H1 (cell line): Measurements from ENCODE around the gene SLC37A2. TPM values are rescaled to one million over a fixed set of nuclear protein-coding genes. Genes with fewer than 3 reads are reported as not detected.

Experiments
- CTCF ChIA-PET: fragments of 300-600 bp; sonication (Branson Sonifier 250); formaldehyde crosslinking; loops from one replicate; lab custom pipeline; 2021; ENCODE audit not compliant: partially characterized antibody; lab: Charles Lee
- POLR2A ChIA-PET: fragments of 300-600 bp; sonication (Branson Sonifier 250); formaldehyde crosslinking; loops from one replicate; lab custom pipeline; 2021; ENCODE audit warnings: inconsistent platforms; ENCODE audit not compliant: partially characterized antibody; lab: Charles Lee
- DNase-seq, 2 experiments: peaks; one replicate each; pipeline versions ENCODE4 v3.0.0 to v3.0.0-alpha.2; 2010 to 2022; ENCODE audit warnings: low spot score in 2 of 2, low read depth in 1 of 2, mixed read lengths in 1 of 2
- FAIRE-seq: peaks from 2 replicates; lab custom pipeline; 2011; peaks lifted over from hg19 to GRCh38; lab: Jason Lieb, UNC
- H2AFZ ChIP-seq: 2 replicates; pipeline ENCODE4 v1.8.1; 2012; ENCODE audit warnings: low read length, inconsistent platforms
- H2AK5ac ChIP-seq: 2 replicates; pipeline ENCODE4 v1.6.1; 2013; ENCODE audit warnings: low read depth, low read length
- H2BK120ac ChIP-seq: replicated peaks from 2 replicates; pipeline ENCODE3; 2013; ENCODE audit warnings: low read depth, low read length, inconsistent platforms
- H2BK12ac ChIP-seq: 2 replicates; pipeline ENCODE4 v1.6.1; 2013; ENCODE audit warnings: low read depth, low read length
- H2BK15ac ChIP-seq: 2 replicates; pipeline ENCODE4 v1.6.1; 2013; ENCODE audit warnings: low read length
- H2BK20ac ChIP-seq: 2 replicates; pipeline ENCODE4 v1.6.1; 2013; ENCODE audit warnings: low read length
- H2BK5ac ChIP-seq: 2 replicates; pipeline ENCODE4 v1.6.1; 2013; ENCODE audit warnings: low read depth, low read length
- H3K14ac ChIP-seq: 2 replicates; pipeline ENCODE4 v1.6.1; 2013; ENCODE audit warnings: inconsistent platforms; ENCODE audit not compliant: insufficient read length
- H3K18ac ChIP-seq: 2 replicates; pipeline ENCODE4 v1.6.1; 2013; ENCODE audit warnings: low read length; ENCODE audit errors: extremely low read depth
- H3K23ac ChIP-seq: 2 replicates; pipeline ENCODE4 v1.6.1; 2013; ENCODE audit warnings: inconsistent platforms; ENCODE audit not compliant: insufficient read length
- H3K23me2 ChIP-seq: 2 replicates; pipeline ENCODE4 v1.6.1; 2013; ENCODE audit warnings: low read depth, low read length
- H3K27ac ChIP-seq: 2 replicates; pipeline ENCODE4 v1.6.1; 2011; ENCODE audit warnings: low read depth, low read length, inconsistent platforms
- H3K27me3 ChIP-seq, 4 experiments: replicated peaks in 1 of 4; 1 replicate in 1 of 4; 2 replicates in 3 of 4; pipeline versions ENCODE4 v1.6.1 to v1.8.1; 2011 to 2013; ENCODE audit warnings: low read length in 3 of 4, mild to moderate bottlenecking in 3 of 4, inconsistent platforms in 2 of 4, mixed read lengths in 2 of 4, moderate library complexity in 1 of 4; ENCODE audit not compliant: control insufficient read depth in 3 of 4, insufficient read depth in 3 of 4; ENCODE audit errors: extremely low read depth in 1 of 4
- H3K36me3 ChIP-seq, 4 experiments: 2 replicates each; pipeline versions ENCODE4 v1.6.1 to v1.8.1; 2011 to 2013; ENCODE audit warnings: mild to moderate bottlenecking in 4 of 4, low read length in 3 of 4, moderate library complexity in 2 of 4, control low read depth in 1 of 4, inconsistent platforms in 1 of 4; ENCODE audit not compliant: insufficient read depth in 4 of 4, control insufficient read depth in 2 of 4
- H3K4ac ChIP-seq: replicated peaks from 2 replicates; pipeline ENCODE3; 2013; ENCODE audit warnings: low read length, low read depth, mixed read lengths, inconsistent platforms; ENCODE audit not compliant: insufficient read length
- H3K4me1 ChIP-seq, 4 experiments: replicated peaks in 1 of 4; 1 replicate in 1 of 4; 2 replicates in 3 of 4; pipeline versions ENCODE4 v1.6.1 to v1.8.1; 2011 to 2013; ENCODE audit warnings: low read length in 3 of 4, inconsistent platforms in 2 of 4, mixed read lengths in 1 of 4; ENCODE audit not compliant: insufficient read depth in 4 of 4, control insufficient read depth in 3 of 4
- H3K4me2 ChIP-seq, 2 experiments: 2 replicates each; pipeline versions ENCODE4 v1.6.1 to v1.8.1; 2011 to 2013; ENCODE audit warnings: low read depth in 2 of 2, low read length in 2 of 2, control low read depth in 1 of 2, inconsistent platforms in 1 of 2, mild to moderate bottlenecking in 1 of 2; ENCODE audit not compliant: insufficient read depth in 1 of 2
- H3K4me3 ChIP-seq, 4 experiments: fragments of 200-600, 300-600 bp in 1 of 4; sonication (generic), shearing (Covaris generic), sonication (Bioruptor Twin) in 1 of 4; 2 replicates each; pipeline versions ENCODE4 v1.5.1 to v1.8.1; 2011 to 2016; ENCODE audit warnings: low read length in 4 of 4, low read depth in 3 of 4, control low read depth in 2 of 4, inconsistent platforms in 2 of 4, mild to moderate bottlenecking in 2 of 4, mixed read lengths in 1 of 4, moderate library complexity in 1 of 4; ENCODE audit not compliant: insufficient read depth in 2 of 4; ENCODE audit errors: extremely low read depth in 1 of 4
- H3K56ac ChIP-seq: replicated peaks from 2 replicates; pipeline ENCODE3; 2013; ENCODE audit warnings: low read depth, mild to moderate bottlenecking, mixed read lengths, low read length, inconsistent platforms; ENCODE audit not compliant: insufficient read length
- H3K79me1 ChIP-seq: 2 replicates; pipeline ENCODE4 v1.6.1; 2013; ENCODE audit warnings: low read depth, low read length, control low read depth
- H3K79me2 ChIP-seq, 2 experiments: 2 replicates each; pipeline versions ENCODE4 v1.6.1 to v1.8.1; 2012 to 2013; ENCODE audit warnings: low read length in 2 of 2, mild to moderate bottlenecking in 2 of 2, inconsistent platforms in 1 of 2; ENCODE audit not compliant: insufficient read depth in 2 of 2, control insufficient read depth in 1 of 2
- H3K9ac ChIP-seq, 4 experiments: replicated peaks in 1 of 4; 1 replicate in 1 of 4; 2 replicates in 3 of 4; pipeline versions ENCODE4 v1.6.1 to v1.8.1; 2011 to 2013; ENCODE audit warnings: low read depth in 3 of 4, low read length in 3 of 4, control low read depth in 2 of 4, mild to moderate bottlenecking in 2 of 4, moderate library complexity in 2 of 4, inconsistent platforms in 1 of 4; ENCODE audit errors: extremely low read depth in 1 of 4
- H3K9me3 ChIP-seq, 2 experiments: 2 replicates each; pipeline versions ENCODE4 v1.6.1 to v1.8.1; 2012 to 2013; ENCODE audit warnings: mild to moderate bottlenecking in 2 of 2, moderate library complexity in 2 of 2, control low read depth in 1 of 2, inconsistent platforms in 1 of 2, low read depth in 1 of 2, low read length in 1 of 2, mixed read lengths in 1 of 2; ENCODE audit not compliant: insufficient read depth in 2 of 2
- H4K20me1 ChIP-seq, 2 experiments: replicated peaks in 1 of 2; 2 replicates each; pipeline versions ENCODE3 to v1.8.1; 2011 to 2013; ENCODE audit warnings: inconsistent platforms in 2 of 2, low read length in 2 of 2, mild to moderate bottlenecking in 1 of 2; ENCODE audit not compliant: insufficient read depth in 2 of 2, control insufficient read depth in 1 of 2
- H4K5ac ChIP-seq: 2 replicates; pipeline ENCODE4 v1.6.1; 2013; ENCODE audit warnings: low read length, low read depth, mixed read lengths, inconsistent platforms; ENCODE audit not compliant: insufficient read length
- H4K8ac ChIP-seq: 2 replicates; pipeline ENCODE4 v1.8.0; 2013; ENCODE audit warnings: mild to moderate bottlenecking, moderate library complexity, low read length, inconsistent platforms; ENCODE audit not compliant: insufficient read depth; ENCODE audit errors: extremely low read depth
- H4K91ac ChIP-seq: replicated peaks from 2 replicates; pipeline ENCODE3; 2013; ENCODE audit warnings: low read length, mixed read lengths, inconsistent platforms; ENCODE audit not compliant: insufficient read length
- ATF3 ChIP-seq: IDR thresholded peaks from 2 replicates; pipeline ENCODE4 v1.6.1; 2011; ENCODE audit warnings: low read depth, mild to moderate bottlenecking, low read length; ENCODE audit not compliant: insufficient read depth
- CTBP2 ChIP-seq: IDR thresholded peaks from 2 replicates; pipeline ENCODE4 v1.7.0; 2011; ENCODE audit warnings: borderline replicate concordance, mild to moderate bottlenecking, moderate library complexity, mixed read lengths, low read length; ENCODE audit not compliant: insufficient read depth, insufficient read length
- EP300 ChIP-seq, 2 experiments: IDR thresholded peaks; 1 replicate in 1 of 2; 2 replicates in 1 of 2; pipeline ENCODE4 v1.6.1; 2011 to 2012; ENCODE audit warnings: low read depth in 2 of 2, low read length in 2 of 2, mild to moderate bottlenecking in 2 of 2, borderline replicate concordance in 1 of 2, inconsistent platforms in 1 of 2, moderate library complexity in 1 of 2
- FOSL1 ChIP-seq: IDR thresholded peaks from 2 replicates; pipeline ENCODE4 v1.6.1; 2011; ENCODE audit warnings: mild to moderate bottlenecking, low read depth, low read length, moderate library complexity; ENCODE audit not compliant: insufficient read depth
- GABPA ChIP-seq: IDR thresholded peaks from 2 replicates; pipeline ENCODE4 v1.6.1; 2011; ENCODE audit warnings: mild to moderate bottlenecking, low read length, moderate library complexity, borderline replicate concordance; ENCODE audit not compliant: insufficient read depth
- HDAC6 ChIP-seq: IDR thresholded peaks from one replicate; pipeline ENCODE4 v1.7.1; 2012; ENCODE audit warnings: low read depth, mild to moderate bottlenecking, inconsistent platforms, low read length, moderate library complexity
- JUND ChIP-seq: IDR thresholded peaks from 2 replicates; pipeline ENCODE4 v1.6.1; 2011; ENCODE audit warnings: mild to moderate bottlenecking, improper control_type of control experiment, low read length
- PHF8 ChIP-seq: fragments of 200-600 bp; sonication (generic); conservative IDR thresholded peaks from 2 replicates; pipeline ENCODE4 v1.7.1; 2012; ENCODE audit warnings: low read depth, mild to moderate bottlenecking, inconsistent platforms, low read length, moderate library complexity
- POLR2A ChIP-seq, 2 experiments: IDR thresholded peaks; 1 replicate in 1 of 2; 2 replicates in 1 of 2; pipeline ENCODE4 v1.6.1; 2011; ENCODE audit warnings: low read depth in 2 of 2, low read length in 2 of 2, mild to moderate bottlenecking in 2 of 2; ENCODE audit errors: control extremely low read depth in 1 of 2
- RFX5 ChIP-seq: IDR thresholded peaks from 2 replicates; pipeline ENCODE4 v1.6.1; 2011; ENCODE audit warnings: low read depth, low read length, improper control_type of control experiment, borderline replicate concordance
- SRF ChIP-seq: IDR thresholded peaks from 2 replicates; pipeline ENCODE4 v1.6.1; 2011; ENCODE audit warnings: mild to moderate bottlenecking, low read depth, low read length, moderate library complexity
- TAF7 ChIP-seq: optimal IDR thresholded peaks from 2 replicates; pipeline ENCODE3; 2011; ENCODE audit warnings: low read depth, mild to moderate bottlenecking, inconsistent platforms, low read length, moderate library complexity, borderline replicate concordance
- WGBS, 2 experiments: shearing (Covaris generic) in 1 of 2; methylation state at CpG; one replicate each; pipeline versions ENCODE4 v1.1.6 to v1.1.7; 2013 to 2015; ENCODE audit warnings: low lambda C conversion rate in 2 of 2, mixed read lengths in 2 of 2, inconsistent platforms in 1 of 2, low coverage in 1 of 2, missing lambda C conversion rate in 1 of 2; ENCODE audit not compliant: insufficient replicate concordance in 2 of 2, insufficient coverage in 1 of 2, insufficient read length in 1 of 2; ENCODE audit errors: extremely low coverage in 1 of 2, missing lambda C conversion rate in 1 of 2; 5-methylcytosine and 5-hydroxymethylcytosine counted together
- polyA plus RNA-seq, 7 experiments: library from polyadenylated mRNA; depleted of rRNA in 3 of 7; stranded (reverse) in 5 of 7; unstranded in 2 of 7; fragments of >200 nt in 5 of 7; fragments of 200-250 nt in 2 of 7; gene quantifications; 1 replicate in 5 of 7; 2 replicates in 1 of 7; 4 replicates in 1 of 7; pipeline versions ENCODE4 v1.2.1 to v1.2.3, GENCODE V29; 2011 to 2013; ENCODE audit warnings: missing spikeins in 2 of 7, mixed read lengths in 2 of 7
- total RNA-seq: library from RNA; stranded (reverse); fragmentation: NEBNext Ultra II Directional; extraction: Animal tissue kit (Norgen Biotek cat#: 25700); gene quantifications from 2 replicates; pipeline ENCODE4 v1.2.1, GENCODE V29; 2021

SLC37A2 gene
- total and polyA plus RNA-seq, 2 of the 8 experiments (the other 6 are each of a cell fraction or from before 2014, with no cell fraction given): 1.3 to 1.9 TPM

GRCh38 chr11:125056931-125057692 lies 6.0 kb upstream of the SLC37A2 start:
- FAIRE-seq (no peak), DNase-seq (no peak)
- Histone ChIP-seq H4K8ac (no peak overlapping the region), H3K79me2 (no peaks in the 10 kb centered on the region), H2AK5ac (no peak overlapping the region), H2BK15ac (no peak overlapping the region), H3K18ac (no peak overlapping the region), H3K79me1 (no peaks in the 10 kb centered on the region), H3K4me1 (no peaks in the 10 kb centered on the region), H3K4ac (no peak overlapping the region), H2BK5ac (no peak overlapping the region), H4K91ac (no peak overlapping the region), H3K9ac (no peak overlapping the region), H3K36me3 (no peaks in the 10 kb centered on the region), H4K5ac (no peak overlapping the region), H3K23me2 (no peaks in the 10 kb centered on the region), H2BK120ac (no peak overlapping the region), H3K27ac (no peak overlapping the region), H2BK12ac (no peak overlapping the region), H3K27me3 (peaks cover 1 to 8% (median 8%) of the 10 kb centered on the region in 4 experiments; a peak in 6 of 7 replicates), H2AFZ (no peak overlapping the region), H2BK20ac (no peak overlapping the region), H3K4me2 (no peak overlapping the region), H4K20me1 (no peaks in the 10 kb centered on the region), H3K23ac (no peak overlapping the region), H3K4me3 (no peak overlapping the region), H3K14ac (no peak overlapping the region), H3K56ac (no peak overlapping the region), H3K9me3 (no peaks in the 10 kb centered on the region)
- POLR2A ChIA-PET: no interaction called here
- CTCF ChIA-PET: interaction anchor here (1.1 to 2.0 kb wide), 3 partner anchors 20 to 34 kb away, joined by 3 to 5 read pairs (median 5); no protein-coding TSS in a partner anchor
- WGBS, 2 experiments: 85% methylated on average over 5 of the region's 5 CpGs; no CpG with 5 or more reads in 1 of the 2 experiments
- TF ChIP-seq PHF8 (no peak), EP300 (IDR thresholded peaks at IDR 0.05; ENCODE audit: borderline replicate concordance in 1 of 2, low read depth in 2 of 2, low read length in 2 of 2) (no peak), GABPA (no peak), ATF3 (no peak), TAF7 (no peak), CTBP2 (no peak), JUND (no peak), SRF (no peak), POLR2A (IDR thresholded peaks at IDR 0.05; ENCODE audit: control extremely low read depth in 1 of 2, low read depth in 2 of 2, low read length in 2 of 2) (no peak), HDAC6 (no peak), RFX5 (no peak), FOSL1 (no peak)
